WERI-Rb-1 (cell line): Measurements from ENCODE around the gene DHRS12.

Source experiments
- DNase-seq: peaks from one replicate; pipeline ENCODE4 v3.0.0-alpha.2; 2020
- H3K27ac ChIP-seq: fragments of 250-450 bp; sonication (Bioruptor Pico); 2 replicates; pipeline ENCODE4 v1.5.1; 2020; ENCODE audit warnings: mild to moderate bottlenecking, moderate library complexity
- H3K27me3 ChIP-seq: fragments of 250-450 bp; sonication (Bioruptor Pico); 2 replicates; pipeline ENCODE4 v1.5.1; 2021; ENCODE audit warnings: mild to moderate bottlenecking, low read depth, moderate library complexity; ENCODE audit not compliant: insufficient read depth, severe bottlenecking
- H3K36me3 ChIP-seq: fragments of 250-450 bp; sonication (Bioruptor Pico); 2 replicates; pipeline ENCODE4 v1.5.1; 2020; ENCODE audit warnings: mild to moderate bottlenecking, moderate library complexity
- H3K4me3 ChIP-seq: 2 replicates; pipeline ENCODE4 v1.5.1; 2011; ENCODE audit warnings: low read depth, mild to moderate bottlenecking, control low read depth, low read length
- H3K9me3 ChIP-seq: fragments of 250-450 bp; sonication (Bioruptor Pico); 2 replicates; pipeline ENCODE4 v1.5.1; 2021; ENCODE audit warnings: mild to moderate bottlenecking, moderate library complexity; ENCODE audit not compliant: severe bottlenecking
- TF ChIP-seq, protein P1 (sequence below): IDR thresholded peaks from 2 replicates; pipeline ENCODE4 v1.5.1; 2011; ENCODE audit warnings: low read depth, mild to moderate bottlenecking, control low read depth, inconsistent platforms, low read length

DHRS12 gene

DNA sequence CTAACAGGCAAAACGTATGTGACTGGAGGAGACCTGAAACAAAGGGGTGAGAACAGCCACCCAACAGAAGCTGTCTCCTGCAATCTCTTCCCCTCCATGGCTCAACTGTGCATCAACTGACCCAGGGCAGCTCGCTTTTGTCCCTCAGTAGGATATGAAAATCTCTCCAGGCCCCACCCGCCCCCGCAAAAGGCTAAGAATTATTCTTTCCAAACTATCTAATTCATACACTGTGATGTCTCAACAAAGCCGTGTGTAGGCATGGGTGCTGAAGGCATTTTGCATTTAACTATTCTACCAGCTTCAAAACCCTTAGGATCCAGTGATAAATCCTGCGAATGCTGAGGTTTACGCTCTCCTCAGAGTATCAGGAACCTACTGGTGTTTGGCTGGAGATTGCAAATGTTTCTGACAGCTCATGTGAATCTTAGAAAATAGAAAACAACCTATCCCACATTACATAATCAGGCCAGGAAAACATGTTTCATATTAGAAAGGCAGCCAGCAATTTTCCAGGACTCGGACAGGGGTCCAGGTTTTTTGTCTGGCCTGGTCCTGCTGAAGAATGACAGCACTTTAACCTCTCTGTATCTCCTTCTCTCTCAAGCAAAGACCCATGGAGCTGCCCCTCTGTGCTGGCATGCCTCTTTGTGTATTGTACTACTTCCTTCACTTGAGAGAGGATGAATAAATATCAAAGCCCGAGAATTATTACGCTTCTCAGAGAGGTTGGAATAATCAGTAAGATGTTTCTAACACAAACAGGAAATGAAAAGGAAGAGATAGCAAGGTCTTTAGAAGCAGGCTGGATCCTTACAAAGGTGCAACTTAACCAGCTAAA is 17.3 kb downstream of the DHRS12 start:
- TF ChIP-seq, protein P1, sequence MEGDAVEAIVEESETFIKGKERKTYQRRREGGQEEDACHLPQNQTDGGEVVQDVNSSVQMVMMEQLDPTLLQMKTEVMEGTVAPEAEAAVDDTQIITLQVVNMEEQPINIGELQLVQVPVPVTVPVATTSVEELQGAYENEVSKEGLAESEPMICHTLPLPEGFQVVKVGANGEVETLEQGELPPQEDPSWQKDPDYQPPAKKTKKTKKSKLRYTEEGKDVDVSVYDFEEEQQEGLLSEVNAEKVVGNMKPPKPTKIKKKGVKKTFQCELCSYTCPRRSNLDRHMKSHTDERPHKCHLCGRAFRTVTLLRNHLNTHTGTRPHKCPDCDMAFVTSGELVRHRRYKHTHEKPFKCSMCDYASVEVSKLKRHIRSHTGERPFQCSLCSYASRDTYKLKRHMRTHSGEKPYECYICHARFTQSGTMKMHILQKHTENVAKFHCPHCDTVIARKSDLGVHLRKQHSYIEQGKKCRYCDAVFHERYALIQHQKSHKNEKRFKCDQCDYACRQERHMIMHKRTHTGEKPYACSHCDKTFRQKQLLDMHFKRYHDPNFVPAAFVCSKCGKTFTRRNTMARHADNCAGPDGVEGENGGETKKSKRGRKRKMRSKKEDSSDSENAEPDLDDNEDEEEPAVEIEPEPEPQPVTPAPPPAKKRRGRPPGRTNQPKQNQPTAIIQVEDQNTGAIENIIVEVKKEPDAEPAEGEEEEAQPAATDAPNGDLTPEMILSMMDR: no peak
- Histone ChIP-seq H3K4me3 (peak overlapping the region; percentile 18; the same call in 1 of the 2 replicates), H3K27ac (peak overlapping the region; percentile 89), H3K9me3 (no peaks in the 10 kb centered on the region), H3K36me3 (no peaks in the 10 kb centered on the region), H3K27me3 (no peaks in the 10 kb centered on the region)
- DNase-seq: no peak

DNA sequence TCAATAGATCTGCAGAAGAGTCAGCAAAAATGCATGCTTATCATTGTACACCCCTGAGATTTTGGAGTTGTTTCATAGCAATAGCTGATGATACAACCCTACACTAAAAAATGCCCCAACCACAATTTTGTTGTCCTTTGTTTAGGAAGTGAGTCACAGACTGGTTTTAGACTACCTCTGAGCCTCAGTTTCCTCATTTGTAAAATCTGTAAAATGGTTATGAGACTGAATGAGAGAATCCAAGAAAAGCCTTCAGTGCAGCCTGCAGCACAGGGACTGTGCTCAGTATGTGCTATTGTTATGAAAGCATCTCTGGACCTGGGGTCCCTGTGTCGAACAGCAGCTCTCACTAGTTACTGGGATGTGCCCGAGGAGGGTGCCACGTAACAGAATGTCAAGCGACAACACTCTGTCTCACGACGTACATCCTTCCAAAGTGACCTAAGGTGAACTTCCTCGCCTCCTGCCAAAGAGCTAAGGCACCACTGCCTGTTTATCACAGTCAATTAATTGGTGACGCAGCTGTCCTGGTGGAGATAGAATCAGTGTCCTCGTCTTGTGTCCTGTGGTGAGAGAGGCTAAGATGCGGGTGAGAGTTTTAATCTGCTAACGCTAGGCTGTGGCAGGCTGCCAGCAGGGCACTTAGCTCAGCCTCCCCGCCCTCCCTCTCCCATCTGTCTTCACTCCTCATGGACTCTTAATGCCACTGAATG is 18.1 kb downstream of the DHRS12 start:
- H3K27ac ChIP-seq: peak overlapping the region; percentile 89
- peak; percentile 89 for DNase-seq
- H3K27me3 ChIP-seq: no peaks in the 10 kb centered on the region
- TF ChIP-seq, protein P1: no peak
- H3K4me3 ChIP-seq: no peak overlapping the region
- H3K36me3 ChIP-seq: no peaks in the 10 kb centered on the region
- H3K9me3 ChIP-seq: no peaks in the 10 kb centered on the region

DNA sequence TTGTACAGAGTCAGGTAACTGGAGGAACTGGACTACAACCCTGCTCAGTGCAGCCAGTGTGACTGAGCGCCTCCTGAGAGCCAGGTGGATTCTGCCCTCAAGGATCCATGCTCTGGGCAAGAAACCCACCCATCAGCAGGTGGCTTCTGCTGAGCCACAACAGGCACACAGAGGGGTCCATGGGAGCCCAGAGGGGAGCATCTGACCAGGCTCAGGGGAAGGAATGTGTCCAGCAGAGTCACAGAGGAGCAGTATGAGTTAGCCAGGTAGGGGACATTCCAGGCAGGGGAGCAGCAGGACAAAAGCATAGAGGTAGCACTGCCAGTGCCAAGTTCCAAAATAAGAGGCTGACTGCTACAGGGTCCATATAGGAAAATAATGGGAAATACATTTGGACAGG is 19.9 kb downstream of the DHRS12 start:
- no peaks in the 10 kb centered on the region for H3K27me3 ChIP-seq
- TF ChIP-seq, protein P1: no peak
- no peak overlapping the region for H3K27ac ChIP-seq
- no peak for DNase-seq
- H3K36me3 ChIP-seq: no peaks in the 10 kb centered on the region
- H3K4me3 ChIP-seq: no peak overlapping the region
- H3K9me3 ChIP-seq: no peaks in the 10 kb centered on the region

DNA sequence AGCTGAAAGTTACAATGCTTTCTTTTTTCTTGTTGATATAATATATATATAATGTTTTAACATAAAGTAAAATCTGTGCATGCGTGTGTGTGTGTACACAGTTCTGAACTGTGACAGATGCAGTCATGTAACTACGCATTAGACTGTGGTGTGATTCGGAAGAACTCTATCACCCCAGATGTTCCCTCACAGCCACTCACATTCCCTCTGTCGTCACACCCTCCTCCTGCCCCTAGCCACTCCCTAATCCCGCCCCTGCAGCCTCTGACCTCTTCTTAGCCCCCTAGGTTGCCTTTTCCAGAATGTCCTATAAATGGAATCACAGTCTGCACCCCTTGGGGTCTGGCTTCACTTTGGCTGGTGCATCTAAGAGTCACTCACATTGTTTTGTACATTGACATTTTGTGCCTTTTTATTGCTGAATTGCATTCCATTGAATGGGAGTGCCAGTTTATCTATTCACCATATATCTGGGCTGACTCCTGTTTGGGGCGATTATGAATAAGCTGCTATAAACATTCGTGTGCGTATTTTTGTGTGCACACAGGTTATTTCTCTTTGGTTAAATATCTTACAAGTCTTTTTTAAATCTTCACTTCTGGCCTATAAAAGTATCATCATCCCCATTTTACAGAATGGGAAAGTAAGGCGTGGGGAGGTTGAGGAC is 20.4 kb downstream of the DHRS12 start:
- TF ChIP-seq, protein P1: no peak
- Histone ChIP-seq H3K27ac (no peak overlapping the region), H3K9me3 (no peaks in the 10 kb centered on the region), H3K27me3 (no peaks in the 10 kb centered on the region), H3K4me3 (no peak overlapping the region), H3K36me3 (no peaks in the 10 kb centered on the region)
- no peak for DNase-seq

DNA sequence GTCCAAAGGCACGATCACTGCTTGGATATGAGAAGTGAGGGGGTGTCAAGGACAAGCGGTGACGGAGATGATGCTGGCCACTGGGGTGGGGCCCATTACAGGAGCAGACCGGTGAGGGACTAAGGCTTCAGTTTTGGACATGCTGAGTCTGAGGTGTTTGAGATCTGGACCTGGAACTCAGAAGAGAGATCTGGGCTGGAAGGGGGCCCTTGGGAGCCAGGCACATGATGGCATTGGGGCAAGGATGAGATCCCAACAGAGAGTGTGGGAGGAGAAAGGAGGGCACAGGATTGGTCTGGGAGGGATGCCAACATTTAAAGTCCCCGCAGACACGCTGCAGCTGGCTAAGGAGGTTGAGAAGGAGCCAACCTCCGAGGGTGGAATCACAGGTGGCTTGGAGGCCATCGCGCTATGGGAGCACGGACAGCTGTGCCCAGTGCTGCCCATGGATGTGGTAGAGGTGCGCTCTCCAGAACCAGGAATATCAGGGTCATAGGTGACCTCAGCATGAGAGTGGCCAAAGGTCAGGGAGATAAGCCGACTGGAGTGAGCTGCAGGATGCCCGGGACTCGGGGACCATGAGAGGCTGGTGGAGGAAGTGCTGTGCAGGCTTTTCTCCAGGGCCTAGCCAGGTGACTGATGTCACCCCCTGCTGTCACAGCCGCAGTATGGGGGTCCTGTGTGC is 21.8 kb downstream of the DHRS12 start:
- no peak overlapping the region for H3K27ac ChIP-seq
- H3K36me3 ChIP-seq: no peaks in the 10 kb centered on the region
- H3K4me3 ChIP-seq: no peak overlapping the region
- H3K27me3 ChIP-seq: no peaks in the 10 kb centered on the region
- TF ChIP-seq, protein P1: no peak
- no peak for DNase-seq
- no peaks in the 10 kb centered on the region for H3K9me3 ChIP-seq
